8988T (cell line): ENCODE measurements around the gene PDZD2.
"Not testable (repeated sequence)": the region's sequence is repeated elsewhere in the genome, so short reads cannot be mapped to it uniquely, and the experiment has no call there.

Experiments
- DNase-seq: peaks from one replicate; pipeline ENCODE4 v3.0.0; 2011

The PDZD2 gene

GRCh38 chr5:31638748-31639418 is at the start of gene PDZD2:
PDZD2 (plus strand) TSS chr5:31639131.
- DNase-seq: peak; percentile 96

GRCh38 chr5:31593665-31594064 is 45.3 kb upstream of the PDZD2 start:
- no peak for DNase-seq

GRCh38 chr5:31596354-31596753 is 42.6 kb upstream of the PDZD2 start:
- DNase-seq: no peak

GRCh38 chr5:31598640-31599611 is 40.0 kb upstream of the PDZD2 start:
- DNase-seq: no peak

- not testable (repeated sequence) for DNase-seq
Observed at GRCh38 chr5:31602305-31602704, 36.6 kb upstream of the PDZD2 start.

- no peak for DNase-seq
Observed at GRCh38 chr5:31604240-31604639, 34.7 kb upstream of the PDZD2 start.

GRCh38 chr5:31604644-31605043 is 34.3 kb upstream of the PDZD2 start:
- DNase-seq: no peak

GRCh38 chr5:31605920-31606319 is 33.0 kb upstream of the PDZD2 start:
- DNase-seq: no peak

GRCh38 chr5:31607546-31607945 is 31.4 kb upstream of the PDZD2 start:
- no peak for DNase-seq

- DNase-seq: no peak
Observed at GRCh38 chr5:31611002-31611401, 27.9 kb upstream of the PDZD2 start.

GRCh38 chr5:31613651-31614050 is 25.3 kb upstream of the PDZD2 start:
- DNase-seq: no peak

- no peak for DNase-seq
Observed at GRCh38 chr5:31614151-31615020, 24.5 kb upstream of the PDZD2 start.

- DNase-seq: no peak
Observed at GRCh38 chr5:31617867-31618266, 21.1 kb upstream of the PDZD2 start.

- DNase-seq: no peak
Observed at GRCh38 chr5:31620026-31620425, 18.9 kb upstream of the PDZD2 start.

GRCh38 chr5:31623249-31623648 is 15.7 kb upstream of the PDZD2 start:
- DNase-seq: no peak

GRCh38 chr5:31625394-31625793 is 13.5 kb upstream of the PDZD2 start:
- DNase-seq: no peak

- no peak for DNase-seq
Observed at GRCh38 chr5:31626156-31626555, 12.8 kb upstream of the PDZD2 start.

GRCh38 chr5:31626604-31627234 is 12.2 kb upstream of the PDZD2 start:
- no peak for DNase-seq

- DNase-seq: no peak
Observed at GRCh38 chr5:31630931-31631330, 8.0 kb upstream of the PDZD2 start.

- no peak for DNase-seq
Observed at GRCh38 chr5:31632460-31632859, 6.5 kb upstream of the PDZD2 start.

GRCh38 chr5:31635446-31635845 is 3.5 kb upstream of the PDZD2 start:
- no peak for DNase-seq

GRCh38 chr5:31637851-31638250 is 1.1 kb upstream of the PDZD2 start:
- no peak for DNase-seq

- DNase-seq: no peak
Observed at GRCh38 chr5:31638345-31638744, 586 bp upstream of the PDZD2 start.
